ENCODE measurements around the gene JCAD.

Gene JCAD

DNA sequence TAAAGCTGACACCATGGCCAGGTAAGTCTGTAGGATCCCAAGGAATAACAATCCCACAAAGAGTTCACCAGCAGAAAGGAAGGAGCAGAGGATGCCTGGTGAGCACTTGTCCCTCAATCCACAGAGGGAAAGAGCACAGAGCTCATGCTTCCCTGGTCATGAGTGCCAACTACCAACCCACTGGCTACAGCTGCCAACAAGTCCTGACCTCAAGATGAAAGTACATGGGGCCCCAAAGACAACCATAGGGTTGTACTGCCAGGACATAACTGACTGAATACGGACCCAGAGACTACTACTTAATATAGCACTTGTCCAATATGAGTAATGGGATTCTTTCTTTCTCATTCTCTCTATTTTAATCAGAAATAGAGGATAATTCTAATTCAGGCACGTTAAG is 83.3 kb downstream of the JCAD start:
- no peak overlapping the region for H3K4me3 ChIP-seq (ENCODE audit: low read depth in 1 of 2, low read length in 2 of 2)
- H3K27ac ChIP-seq (ENCODE audit: low read length): no peak overlapping the region
- H3K9me3 ChIP-seq (ENCODE audit: control insufficient read depth in 1 of 2, low read length in 2 of 2): no peaks in the 10 kb centered on the region
- no peaks in the 10 kb centered on the region for H3K36me3 ChIP-seq (ENCODE audit: control insufficient read depth in 1 of 2, insufficient read depth in 2 of 2, low read length in 2 of 2)
- no peaks in the 10 kb centered on the region for H3K4me1 ChIP-seq (ENCODE audit: control insufficient read depth in 1 of 2, insufficient read depth in 2 of 2, low read length in 2 of 2)
- H3K27me3 ChIP-seq (ENCODE audit: low read depth, low read length): no peaks in the 10 kb centered on the region

GRCh38 chr10:29974773-29975172 is 84.6 kb downstream of the JCAD start:
- Histone ChIP-seq H3K4me1 (ENCODE audit: control insufficient read depth in 1 of 2, insufficient read depth in 2 of 2, low read length in 2 of 2) (peaks cover 0 to 9% of the 10 kb centered on the region in 2 donors), H3K9me3 (ENCODE audit: control insufficient read depth in 1 of 2, low read length in 2 of 2) (no peaks in the 10 kb centered on the region), H3K27ac (ENCODE audit: low read length) (no peak overlapping the region), H3K27me3 (ENCODE audit: low read depth, low read length) (no peaks in the 10 kb centered on the region), H3K4me3 (ENCODE audit: low read depth in 1 of 2, low read length in 2 of 2) (no peak overlapping the region), H3K36me3 (ENCODE audit: control insufficient read depth in 1 of 2, insufficient read depth in 2 of 2, low read length in 2 of 2) (no peaks in the 10 kb centered on the region)

DNA sequence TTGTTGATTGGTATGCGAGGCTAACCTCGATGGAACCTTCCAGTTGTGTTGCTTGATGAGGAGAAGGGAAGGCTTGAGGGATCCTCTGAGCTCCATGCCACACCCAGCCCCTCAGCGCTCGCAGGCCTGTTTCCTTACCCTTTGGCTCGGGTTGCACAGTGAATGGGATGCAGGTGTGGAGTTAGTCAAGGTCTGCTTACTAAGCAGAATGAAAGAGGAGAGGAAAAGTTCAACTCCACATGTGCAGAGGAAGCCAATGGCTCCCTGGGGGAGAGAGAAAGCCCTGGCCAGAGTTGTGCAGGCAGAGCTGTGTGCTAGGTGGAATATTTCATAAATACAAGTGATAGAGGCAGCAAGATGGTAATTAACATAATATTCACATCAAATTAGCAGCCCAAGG is 85.5 kb downstream of the JCAD start:
- no peaks in the 10 kb centered on the region for H3K9me3 ChIP-seq (ENCODE audit: control insufficient read depth in 1 of 2, low read length in 2 of 2)
- H3K27me3 ChIP-seq (ENCODE audit: low read depth, low read length): no peaks in the 10 kb centered on the region
- no peak overlapping the region for H3K27ac ChIP-seq (ENCODE audit: low read length)

GRCh38 chr10:29970576-29970975 is 88.8 kb downstream of the JCAD start:
- no peaks in the 10 kb centered on the region for H3K27me3 ChIP-seq (ENCODE audit: low read depth, low read length)
- peaks cover 0 to 22% of the 10 kb centered on the region in 2 donors for H3K4me1 ChIP-seq (ENCODE audit: control insufficient read depth in 1 of 2, insufficient read depth in 2 of 2, low read length in 2 of 2)
- H3K36me3 ChIP-seq (ENCODE audit: control insufficient read depth in 1 of 2, insufficient read depth in 2 of 2, low read length in 2 of 2): no peaks in the 10 kb centered on the region
- H3K4me3 ChIP-seq (ENCODE audit: low read depth in 1 of 2, low read length in 2 of 2): no peak overlapping the region
- no peak overlapping the region for H3K27ac ChIP-seq (ENCODE audit: low read length)
- H3K9me3 ChIP-seq (ENCODE audit: control insufficient read depth in 1 of 2, low read length in 2 of 2): no peaks in the 10 kb centered on the region

More for the DNA sequence above, 85.5 kb downstream of the JCAD start:
- Histone ChIP-seq H3K4me1 (ENCODE audit: control insufficient read depth in 1 of 2, insufficient read depth in 2 of 2, low read length in 2 of 2) (peaks cover 0 to 18% of the 10 kb centered on the region in 2 donors), H3K4me3 (ENCODE audit: low read depth in 1 of 2, low read length in 2 of 2) (no peak overlapping the region), H3K36me3 (ENCODE audit: control insufficient read depth in 1 of 2, insufficient read depth in 2 of 2, low read length in 2 of 2) (no peaks in the 10 kb centered on the region)

- H3K4me3 ChIP-seq (ENCODE audit: low read depth in 1 of 2, low read length in 2 of 2): no peak overlapping the region
- no peak overlapping the region for H3K27ac ChIP-seq (ENCODE audit: low read length)
- no peaks in the 10 kb centered on the region for H3K9me3 ChIP-seq (ENCODE audit: control insufficient read depth in 1 of 2, low read length in 2 of 2)
- H3K27me3 ChIP-seq (ENCODE audit: low read depth, low read length): no peaks in the 10 kb centered on the region
- H3K36me3 ChIP-seq (ENCODE audit: control insufficient read depth in 1 of 2, insufficient read depth in 2 of 2, low read length in 2 of 2): no peaks in the 10 kb centered on the region
- peaks cover 0 to 22% of the 10 kb centered on the region in 2 donors for H3K4me1 ChIP-seq (ENCODE audit: control insufficient read depth in 1 of 2, insufficient read depth in 2 of 2, low read length in 2 of 2)
Observed at GRCh38 chr10:29970012-29970396, 89.4 kb downstream of the JCAD start.

DNA sequence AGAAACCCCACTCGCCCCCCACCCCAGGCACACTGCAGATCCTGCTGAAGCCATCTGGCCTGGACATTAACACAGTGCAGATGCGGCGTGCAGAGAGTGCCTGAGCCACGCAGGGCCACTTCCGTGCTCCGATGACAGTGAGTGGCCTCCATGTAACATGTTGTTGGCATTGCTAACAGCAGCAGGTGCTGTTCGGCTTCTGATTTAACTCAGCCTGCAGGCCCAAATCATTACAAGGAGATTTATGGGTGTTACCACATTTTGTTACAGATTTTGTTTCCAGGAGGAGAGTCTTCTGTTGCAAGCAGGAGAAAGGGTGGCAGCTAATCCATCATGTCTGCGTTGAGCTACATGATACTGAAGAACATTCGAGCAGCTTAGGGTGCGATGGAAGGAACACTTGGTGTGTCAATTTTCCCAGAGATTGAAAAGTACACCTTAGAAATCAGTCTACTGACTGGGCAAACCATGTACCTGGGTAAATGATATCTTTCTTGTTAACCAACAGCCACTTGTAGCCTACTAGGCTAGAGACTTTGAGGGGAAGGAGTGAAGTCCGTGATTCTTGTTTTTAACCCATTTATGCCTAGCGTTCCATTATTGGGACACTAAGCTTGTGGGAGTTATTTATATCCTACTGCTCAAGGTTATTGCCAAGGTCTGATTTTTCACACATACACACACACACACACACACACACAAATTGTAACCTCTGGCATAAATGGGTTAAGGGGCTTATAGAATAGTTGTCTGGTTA is 90.0 kb downstream of the JCAD start:
- no peak overlapping the region for H3K27ac ChIP-seq (ENCODE audit: low read length)
- H3K27me3 ChIP-seq (ENCODE audit: low read depth, low read length): no peaks in the 10 kb centered on the region
- H3K36me3 ChIP-seq (ENCODE audit: control insufficient read depth in 1 of 2, insufficient read depth in 2 of 2, low read length in 2 of 2): no peaks in the 10 kb centered on the region
- H3K4me1 ChIP-seq (ENCODE audit: control insufficient read depth in 1 of 2, insufficient read depth in 2 of 2, low read length in 2 of 2): peaks cover 0 to 22% of the 10 kb centered on the region in 2 donors
- no peaks in the 10 kb centered on the region for H3K9me3 ChIP-seq (ENCODE audit: control insufficient read depth in 1 of 2, low read length in 2 of 2)
- H3K4me3 ChIP-seq (ENCODE audit: low read depth in 1 of 2, low read length in 2 of 2): no peak overlapping the region

GRCh38 chr10:29968585-29968984 is 90.8 kb downstream of the JCAD start:
- no peak overlapping the region for H3K4me3 ChIP-seq (ENCODE audit: low read depth in 1 of 2, low read length in 2 of 2)
- H3K4me1 ChIP-seq (ENCODE audit: control insufficient read depth in 1 of 2, insufficient read depth in 2 of 2, low read length in 2 of 2): peaks cover 0 to 22% of the 10 kb centered on the region in 2 donors
- H3K9me3 ChIP-seq (ENCODE audit: control insufficient read depth in 1 of 2, low read length in 2 of 2): no peaks in the 10 kb centered on the region
- no peak overlapping the region for H3K27ac ChIP-seq (ENCODE audit: low read length)
- H3K27me3 ChIP-seq (ENCODE audit: low read depth, low read length): no peaks in the 10 kb centered on the region
- no peaks in the 10 kb centered on the region for H3K36me3 ChIP-seq (ENCODE audit: control insufficient read depth in 1 of 2, insufficient read depth in 2 of 2, low read length in 2 of 2)

DNA sequence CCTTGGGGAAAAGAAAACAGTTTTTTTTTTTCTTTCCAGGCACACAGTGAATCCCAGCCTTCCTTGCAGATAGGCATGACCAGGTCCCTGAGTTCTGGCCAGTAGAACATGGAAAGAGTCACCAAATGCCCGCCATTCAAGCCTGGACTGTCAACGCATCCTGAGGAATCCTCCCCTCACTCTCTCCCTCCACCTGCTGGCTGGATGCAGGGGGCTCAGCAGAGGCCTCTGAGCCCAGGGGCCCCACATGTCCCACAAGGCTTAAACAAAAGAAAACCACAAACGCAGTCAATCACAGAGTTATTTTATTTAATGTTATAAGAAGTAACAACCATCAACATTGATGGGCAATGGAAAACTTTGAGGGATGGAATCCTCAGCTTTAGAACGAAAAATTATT is 93.1 kb downstream of the JCAD start:
- Histone ChIP-seq H3K4me1 (ENCODE audit: control insufficient read depth in 1 of 2, insufficient read depth in 2 of 2, low read length in 2 of 2) (peaks cover 0 to 22% of the 10 kb centered on the region in 2 donors), H3K36me3 (ENCODE audit: control insufficient read depth in 1 of 2, insufficient read depth in 2 of 2, low read length in 2 of 2) (no peaks in the 10 kb centered on the region), H3K4me3 (ENCODE audit: low read depth in 1 of 2, low read length in 2 of 2) (no peak overlapping the region), H3K9me3 (ENCODE audit: control insufficient read depth in 1 of 2, low read length in 2 of 2) (no peaks in the 10 kb centered on the region), H3K27ac (ENCODE audit: low read length) (no peak overlapping the region), H3K27me3 (ENCODE audit: low read depth, low read length) (no peaks in the 10 kb centered on the region)
